ENCODE measurements around the gene KLHL10.

The KLHL10 gene

DNA sequence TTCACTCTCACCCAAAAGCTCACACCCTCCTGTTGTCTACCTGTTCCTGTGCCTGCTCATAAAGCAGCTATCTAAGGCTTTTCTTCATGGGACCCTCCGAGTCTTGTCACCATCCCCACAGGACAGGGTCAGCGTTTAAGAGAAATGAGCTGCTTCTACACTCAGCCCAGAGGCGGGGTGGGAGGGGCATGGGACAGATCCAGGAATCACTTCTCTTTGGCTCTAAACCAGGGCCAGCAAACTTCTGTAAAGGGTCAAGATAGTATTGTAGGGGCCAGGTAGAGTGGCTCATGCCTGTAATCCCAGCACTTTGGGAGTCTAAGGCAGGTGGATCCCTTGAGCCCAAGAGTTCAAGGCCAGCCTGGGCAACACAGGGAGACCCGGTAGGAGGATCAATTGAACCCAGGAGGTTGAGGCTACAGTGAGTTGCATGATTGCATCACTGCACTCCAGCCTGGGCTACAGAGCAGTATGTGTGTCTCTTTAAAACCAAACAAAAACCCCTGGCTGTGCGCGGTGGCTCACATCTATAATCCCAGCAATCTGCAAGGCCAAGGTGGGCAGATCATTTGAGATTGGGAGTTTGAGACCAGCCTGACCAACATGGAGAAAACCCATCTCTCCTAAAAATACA, 50.8 kb downstream of the KLHL10 start:
- H3K27ac ChIP-seq: no peak overlapping the region
- no peak for DNase-seq (ENCODE audit: low read depth, low spot score)

DNA sequence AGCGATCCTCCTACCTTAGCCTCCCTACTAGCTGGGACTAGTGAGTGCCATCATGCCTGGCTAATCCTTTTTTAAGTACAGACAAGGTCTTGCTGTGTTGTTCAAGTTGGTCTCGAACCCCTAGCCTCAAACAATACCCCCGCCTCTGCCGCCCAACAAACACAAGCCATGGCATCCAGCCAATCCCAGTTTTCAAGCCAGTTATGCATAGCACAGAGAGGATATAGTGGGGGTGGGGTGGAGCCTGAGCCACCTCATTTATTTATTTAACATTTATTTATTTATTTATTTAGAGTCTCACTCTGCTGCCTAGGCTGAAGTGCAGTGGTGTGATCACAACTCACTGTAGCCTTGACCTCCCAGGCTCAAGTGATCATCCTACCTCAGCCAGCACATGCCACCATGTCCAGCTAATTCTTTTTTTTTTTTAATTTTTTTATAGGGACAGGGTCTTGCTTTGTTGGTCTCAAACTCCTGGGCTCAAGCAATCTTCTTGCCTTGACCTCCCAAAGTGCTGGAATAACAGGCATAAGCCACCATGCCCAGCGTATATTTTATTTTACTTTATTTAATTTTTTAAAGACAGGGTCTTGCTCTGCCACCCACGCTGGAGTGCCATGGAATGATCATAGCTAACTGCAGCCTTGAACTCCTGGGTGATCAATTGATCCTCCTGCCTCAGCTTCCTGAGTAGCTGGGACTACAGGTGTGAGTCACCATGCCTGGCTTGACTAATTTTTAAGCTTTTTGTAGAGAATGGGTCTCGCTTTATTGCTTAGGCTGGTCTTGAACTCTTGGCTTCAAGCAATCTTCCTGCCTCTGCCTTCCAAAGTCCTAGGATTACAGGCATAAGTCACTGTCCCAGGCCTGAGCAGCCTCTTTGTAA, 53.8 kb downstream of the KLHL10 start:
- no peak for DNase-seq (ENCODE audit: low read depth, low spot score)
- H3K27ac ChIP-seq: no peak overlapping the region

GRCh38 chr17:41892021-41892376, 54.4 kb downstream of the KLHL10 start:
- H3K27ac ChIP-seq: no peak overlapping the region
- no peak for DNase-seq (ENCODE audit: low read depth, low spot score)

GRCh38 chr17:41893384-41893783, 55.8 kb downstream of the KLHL10 start:
- DNase-seq (ENCODE audit: low read depth, low spot score): no peak
- no peak overlapping the region for H3K27ac ChIP-seq

DNA sequence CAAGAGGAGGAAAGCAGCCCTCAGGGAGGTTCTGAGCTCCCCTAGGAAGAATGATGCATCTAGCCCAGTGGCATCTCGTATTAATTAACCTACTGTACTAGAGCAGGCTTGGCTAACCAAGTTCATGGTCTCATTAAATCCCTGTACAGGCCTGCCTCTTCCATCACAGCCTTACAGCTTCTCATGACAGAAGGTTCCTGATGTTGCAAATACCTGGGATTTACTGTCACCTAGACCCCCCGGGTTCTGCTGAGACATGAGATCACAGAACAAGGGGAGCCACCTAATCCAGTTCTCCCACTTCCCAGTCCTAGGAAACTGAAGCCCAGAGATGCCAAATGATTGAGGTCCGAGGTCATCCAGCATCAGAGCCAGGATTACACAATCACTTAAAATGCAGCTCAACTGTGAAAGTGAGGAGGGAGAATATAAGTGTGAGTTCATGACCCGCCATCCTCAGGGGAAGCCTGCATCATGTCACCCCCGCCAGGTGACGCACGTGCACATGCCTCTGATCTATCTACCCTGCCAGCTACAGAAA, 57.2 kb downstream of the KLHL10 start:
- no peak for DNase-seq (ENCODE audit: low read depth, low spot score)
- no peak overlapping the region for H3K27ac ChIP-seq

- no peak for DNase-seq (ENCODE audit: low read depth, low spot score)
Measured at GRCh38 chr17:41895617-41896016, 58.0 kb downstream of the KLHL10 start.

GRCh38 chr17:41896726-41897125, 59.1 kb downstream of the KLHL10 start:
- no peak overlapping the region for H3K27ac ChIP-seq
- DNase-seq (ENCODE audit: low read depth, low spot score): no peak

More at GRCh38 chr17:41895617-41896016, 58.0 kb downstream of the KLHL10 start:
- H3K27ac ChIP-seq: no peak overlapping the region
